Ishikawa (cell line): ENCODE data around the gene ODF4.

Source experiments
- CEBPB ChIP-seq: IDR thresholded peaks from 2 replicates; pipeline ENCODE4 v1.6.1; 2012
- CREB1 ChIP-seq: IDR thresholded peaks from 2 replicates; pipeline ENCODE4 v1.6.1; 2012; ENCODE audit warnings: low read depth
- EGR1 ChIP-seq: IDR thresholded peaks from 2 replicates; pipeline ENCODE4 v1.6.1; 2012
- EP300 ChIP-seq: IDR thresholded peaks from 2 replicates; pipeline ENCODE4 v1.6.1; 2012; ENCODE audit warnings: borderline replicate concordance
- FOXM1 ChIP-seq: IDR thresholded peaks from 2 replicates; pipeline ENCODE4 v1.6.1; 2012; ENCODE audit warnings: low read depth, borderline replicate concordance
- NFIC ChIP-seq: IDR thresholded peaks from 2 replicates; pipeline ENCODE4 v1.6.1; 2012
- RAD21 ChIP-seq: IDR thresholded peaks from 2 replicates; pipeline ENCODE4 v1.6.1; 2012; ENCODE audit warnings: low read depth
- TAF1 ChIP-seq: IDR thresholded peaks from 2 replicates; pipeline ENCODE4 v1.6.1; 2012; ENCODE audit warnings: low read depth, mild to moderate bottlenecking
- TEAD4 ChIP-seq: IDR thresholded peaks from 2 replicates; pipeline ENCODE4 v1.6.1; 2012
- YY1 ChIP-seq: IDR thresholded peaks from 2 replicates; pipeline ENCODE4 v1.6.1; 2012; ENCODE audit warnings: low read depth
- ZBTB7A ChIP-seq: IDR thresholded peaks from 2 replicates; pipeline ENCODE4 v1.6.1; 2012; ENCODE audit warnings: low read depth
- TF ChIP-seq, protein P1 (sequence below): IDR thresholded peaks from 2 replicates; pipeline ENCODE4 v1.6.1; 2012
- TF ChIP-seq, protein P2 (sequence below): IDR thresholded peaks from 2 replicates; pipeline ENCODE4 v1.6.1; 2012; ENCODE audit warnings: low read depth, mild to moderate bottlenecking
- TF ChIP-seq, protein P3 (sequence below): IDR thresholded peaks from 2 replicates; pipeline ENCODE4 v1.6.1; 2012

DNA sequence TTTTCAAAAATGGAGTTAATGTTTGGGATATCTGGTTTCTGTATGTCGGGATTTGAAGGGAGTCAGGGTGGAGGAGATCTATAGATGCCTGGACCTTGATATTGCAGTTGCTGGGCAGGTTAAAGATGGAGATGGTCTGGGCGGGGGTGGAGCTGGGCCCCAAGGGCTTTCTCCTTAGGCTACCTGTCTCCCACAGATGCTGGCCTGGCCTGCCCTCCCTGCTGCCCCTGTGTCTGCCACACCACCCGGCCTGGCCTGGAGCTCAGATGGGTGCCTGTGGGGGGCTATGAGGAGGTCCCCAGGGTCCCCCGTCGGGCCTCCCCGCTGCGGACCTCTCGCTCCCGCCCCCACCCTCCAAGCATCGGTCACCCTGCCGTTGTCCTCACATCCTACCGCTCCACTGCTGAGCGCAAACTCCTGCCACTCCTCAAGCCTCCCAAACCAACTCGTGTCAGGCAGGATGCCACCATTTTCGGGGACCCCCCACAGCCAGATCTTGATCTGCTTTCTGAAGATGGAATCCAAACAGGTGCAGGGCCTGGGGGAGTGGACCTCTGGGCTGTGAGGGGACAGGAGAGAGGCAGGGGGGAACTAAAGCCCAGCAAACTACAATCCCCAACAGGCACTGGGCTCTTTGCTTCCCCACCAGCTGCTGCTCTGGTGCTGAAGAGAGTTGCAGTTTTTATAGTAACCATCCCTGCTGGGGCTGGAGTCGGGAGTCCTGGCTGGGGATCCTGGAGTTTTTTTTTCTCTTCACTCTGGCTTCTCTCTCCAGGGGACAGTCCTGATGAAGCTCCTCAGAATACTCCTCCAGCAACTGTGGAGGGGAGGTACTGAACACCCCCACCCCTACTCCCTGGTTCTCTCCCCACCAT is 26.7 kb upstream of the ODF4 start:
- TF ChIP-seq, protein P1, sequence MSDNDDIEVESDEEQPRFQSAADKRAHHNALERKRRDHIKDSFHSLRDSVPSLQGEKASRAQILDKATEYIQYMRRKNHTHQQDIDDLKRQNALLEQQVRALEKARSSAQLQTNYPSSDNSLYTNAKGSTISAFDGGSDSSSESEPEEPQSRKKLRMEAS: no peak
- TF ChIP-seq FOXM1 (no peak), RAD21 (no peak), YY1 (no peak), TEAD4 (no peak), CEBPB (no peak), CREB1 (no peak), EP300 (no peak), NFIC (no peak), TAF1 (no peak), EGR1 (no peak), ZBTB7A (no peak)
- TF ChIP-seq, protein P2, sequence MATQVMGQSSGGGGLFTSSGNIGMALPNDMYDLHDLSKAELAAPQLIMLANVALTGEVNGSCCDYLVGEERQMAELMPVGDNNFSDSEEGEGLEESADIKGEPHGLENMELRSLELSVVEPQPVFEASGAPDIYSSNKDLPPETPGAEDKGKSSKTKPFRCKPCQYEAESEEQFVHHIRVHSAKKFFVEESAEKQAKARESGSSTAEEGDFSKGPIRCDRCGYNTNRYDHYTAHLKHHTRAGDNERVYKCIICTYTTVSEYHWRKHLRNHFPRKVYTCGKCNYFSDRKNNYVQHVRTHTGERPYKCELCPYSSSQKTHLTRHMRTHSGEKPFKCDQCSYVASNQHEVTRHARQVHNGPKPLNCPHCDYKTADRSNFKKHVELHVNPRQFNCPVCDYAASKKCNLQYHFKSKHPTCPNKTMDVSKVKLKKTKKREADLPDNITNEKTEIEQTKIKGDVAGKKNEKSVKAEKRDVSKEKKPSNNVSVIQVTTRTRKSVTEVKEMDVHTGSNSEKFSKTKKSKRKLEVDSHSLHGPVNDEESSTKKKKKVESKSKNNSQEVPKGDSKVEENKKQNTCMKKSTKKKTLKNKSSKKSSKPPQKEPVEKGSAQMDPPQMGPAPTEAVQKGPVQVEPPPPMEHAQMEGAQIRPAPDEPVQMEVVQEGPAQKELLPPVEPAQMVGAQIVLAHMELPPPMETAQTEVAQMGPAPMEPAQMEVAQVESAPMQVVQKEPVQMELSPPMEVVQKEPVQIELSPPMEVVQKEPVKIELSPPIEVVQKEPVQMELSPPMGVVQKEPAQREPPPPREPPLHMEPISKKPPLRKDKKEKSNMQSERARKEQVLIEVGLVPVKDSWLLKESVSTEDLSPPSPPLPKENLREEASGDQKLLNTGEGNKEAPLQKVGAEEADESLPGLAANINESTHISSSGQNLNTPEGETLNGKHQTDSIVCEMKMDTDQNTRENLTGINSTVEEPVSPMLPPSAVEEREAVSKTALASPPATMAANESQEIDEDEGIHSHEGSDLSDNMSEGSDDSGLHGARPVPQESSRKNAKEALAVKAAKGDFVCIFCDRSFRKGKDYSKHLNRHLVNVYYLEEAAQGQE: no peak
- TF ChIP-seq, protein P3, sequence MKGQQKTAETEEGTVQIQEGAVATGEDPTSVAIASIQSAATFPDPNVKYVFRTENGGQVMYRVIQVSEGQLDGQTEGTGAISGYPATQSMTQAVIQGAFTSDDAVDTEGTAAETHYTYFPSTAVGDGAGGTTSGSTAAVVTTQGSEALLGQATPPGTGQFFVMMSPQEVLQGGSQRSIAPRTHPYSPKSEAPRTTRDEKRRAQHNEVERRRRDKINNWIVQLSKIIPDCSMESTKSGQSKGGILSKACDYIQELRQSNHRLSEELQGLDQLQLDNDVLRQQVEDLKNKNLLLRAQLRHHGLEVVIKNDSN: no peak
